Caco-2 (cell line): ENCODE data around the gene PLEKHG4B. TPM values are rescaled to one million over a fixed set of nuclear protein-coding genes. Genes with fewer than 3 reads are reported as not detected.

Source experiments
- BruUV-seq: library from RNA; stranded (reverse); fragments of 400-500 nt; replicated peaks from 2 replicates; lab custom pipeline; 2021; lab: Mats Ljungman, UMichigan
- CTCF ChIA-PET: fragments of 300-600 bp; sonication (Branson Sonifier 250); formaldehyde crosslinking; loops from one replicate; lab custom pipeline; 2022; ENCODE audit warnings: antibody characterized with exemption; lab: Charles Lee
- POLR2A ChIA-PET: fragments of 300-600 bp; sonication (Branson Sonifier 250); formaldehyde crosslinking; loops from one replicate; lab custom pipeline; 2022; ENCODE audit warnings: antibody characterized with exemption; lab: Charles Lee
- DNase-seq, 2 experiments: peaks; one replicate each; pipeline versions ENCODE4 v3.0.0 to v3.0.0-alpha.2; 2020 to 2022
- H3K27me3 ChIP-seq: replicated peaks from 2 replicates; pipeline ENCODE4 v1.6.0; 2011; ENCODE audit warnings: low read length; ENCODE audit not compliant: control insufficient read depth, insufficient read depth
- H3K36me3 ChIP-seq: 2 replicates; pipeline ENCODE4 v1.5.1; 2011; ENCODE audit warnings: low read length; ENCODE audit not compliant: control insufficient read depth, insufficient read depth
- H3K4me1 ChIP-seq: fragments of 250-450 bp; sonication (Bioruptor Pico); 2 replicates; pipeline ENCODE4 v1.5.1; 2020; ENCODE audit warnings: mild to moderate bottlenecking
- H3K4me3 ChIP-seq: 2 replicates; pipeline ENCODE4 v1.5.1; 2011; ENCODE audit warnings: low read depth, mild to moderate bottlenecking, control low read depth, low read length
- H3K9me3 ChIP-seq: fragments of 250-450 bp; sonication (Bioruptor Pico); 2 replicates; pipeline ENCODE4 v1.5.1; 2020; ENCODE audit warnings: mild to moderate bottlenecking, moderate library complexity
- H3K27ac Mint-ChIP-seq: one replicate; pipeline ENCODE4 v1.8.0; 2022; ENCODE audit warnings: mixed read lengths; ENCODE audit not compliant: unreplicated experiment
- H3K27me3 Mint-ChIP-seq: one replicate; pipeline ENCODE4 v1.8.0; 2022; ENCODE audit warnings: mixed read lengths; ENCODE audit not compliant: insufficient read depth, unreplicated experiment
- H3K36me3 Mint-ChIP-seq: one replicate; pipeline ENCODE4 v1.8.0; 2022; ENCODE audit warnings: mild to moderate bottlenecking, mixed read lengths; ENCODE audit not compliant: insufficient read depth, unreplicated experiment
- H3K4me1 Mint-ChIP-seq: one replicate; pipeline ENCODE4 v1.8.0; 2022; ENCODE audit warnings: low read depth, mixed read lengths; ENCODE audit not compliant: unreplicated experiment
- H3K4me3 Mint-ChIP-seq: one replicate; pipeline ENCODE4 v1.8.0; 2022; ENCODE audit warnings: mild to moderate bottlenecking, moderate library complexity, mixed read lengths; ENCODE audit not compliant: unreplicated experiment
- H3K9me3 Mint-ChIP-seq: one replicate; pipeline ENCODE4 v1.8.0; 2022; ENCODE audit warnings: mixed read lengths; ENCODE audit not compliant: unreplicated experiment
- CTCF ChIP-seq, 2 experiments: fragments of 200-600 bp in 1 of 2; IDR thresholded peaks; 1 replicate in 1 of 2; 2 replicates in 1 of 2; pipeline versions ENCODE4 v1.5.1 to v1.8.0; 2011 to 2022; ENCODE audit warnings: antibody characterized with exemption in 1 of 2, control low read depth in 1 of 2, inconsistent platforms in 1 of 2, low read depth in 1 of 2, low read length in 1 of 2, mild to moderate bottlenecking in 1 of 2, moderate library complexity in 1 of 2; ENCODE audit not compliant: insufficient read depth in 1 of 2, severe bottlenecking in 1 of 2, unreplicated experiment in 1 of 2
- intact Hi-C: fragments of 100-400 bp; cut with micrococcal nuclease; formaldehyde crosslinking; loops from one replicate; pipeline ENCODE4 v1.10.0; 2022; ENCODE audit not compliant: unreplicated experiment
- total RNA-seq: library from RNA; stranded (reverse); gene quantifications from 2 replicates; pipeline ENCODE4 v1.2.3, GENCODE V29; 2022

The PLEKHG4B gene
- total RNA-seq, 1 experiment from 2014 or later = 15.0 TPM

- Histone ChIP-seq H3K36me3 (peaks cover under 1% of the 10 kb centered on the region; the same call in 1 of the 2 replicates), H3K4me1 (no peaks in the 10 kb centered on the region), H3K9me3 (no peaks in the 10 kb centered on the region), H3K27me3 (no peaks in the 10 kb centered on the region), H3K4me3 (no peak overlapping the region)
- H3K36me3 Mint-ChIP-seq = peaks cover 32% of the 10 kb centered on the region
- no peak overlapping the region for H3K4me3 Mint-ChIP-seq
- DNase-seq = no peak
- no peak overlapping the region for H3K27ac Mint-ChIP-seq
- POLR2A ChIA-PET = no interaction called here
- intact Hi-C loops = no loop called here
- no peak for TF ChIP-seq CTCF (IDR thresholded peaks at IDR 0.05; ENCODE audit: insufficient read depth in 1 of 2, low read depth in 1 of 2, low read length in 1 of 2, severe bottlenecking in 1 of 2, unreplicated experiment in 1 of 2)
- peaks cover 2% of the 10 kb centered on the region for H3K9me3 Mint-ChIP-seq
- BruUV-seq = no TSS peak
- H3K27me3 Mint-ChIP-seq = no peaks in the 10 kb centered on the region
- CTCF ChIA-PET = no interaction called here
- H3K4me1 Mint-ChIP-seq = no peaks in the 10 kb centered on the region
Observed at GRCh38 chr5:141761-142160, 49.8 kb downstream of the PLEKHG4B start.

- Mint-ChIP-seq H3K4me1 (no peaks in the 10 kb centered on the region), H3K27ac (no peak overlapping the region), H3K36me3 (peaks cover 37% of the 10 kb centered on the region), H3K4me3 (no peak overlapping the region), H3K27me3 (no peaks in the 10 kb centered on the region), H3K9me3 (peaks cover 7% of the 10 kb centered on the region)
- DNase-seq = no peak
- no peak for TF ChIP-seq CTCF (IDR thresholded peaks at IDR 0.05; ENCODE audit: insufficient read depth in 1 of 2, low read depth in 1 of 2, low read length in 1 of 2, severe bottlenecking in 1 of 2, unreplicated experiment in 1 of 2)
- no TSS peak for BruUV-seq
- H3K9me3 ChIP-seq = peaks cover 6% of the 10 kb centered on the region
- intact Hi-C loops = no loop called here
- H3K4me1 ChIP-seq = no peaks in the 10 kb centered on the region
- H3K27me3 ChIP-seq = no peaks in the 10 kb centered on the region
- ChIA-PET CTCF (no interaction called here), POLR2A (no interaction called here)
- no peak overlapping the region for H3K4me3 ChIP-seq
- peaks cover 2% of the 10 kb centered on the region; the same call in 1 of the 2 replicates for H3K36me3 ChIP-seq
Observed at GRCh38 chr5:142246-142810, 50.4 kb downstream of the PLEKHG4B start.

- H3K36me3 Mint-ChIP-seq = peaks cover 45% of the 10 kb centered on the region
- Histone ChIP-seq H3K27me3 (no peaks in the 10 kb centered on the region), H3K4me1 (no peaks in the 10 kb centered on the region), H3K36me3 (peaks cover 2% of the 10 kb centered on the region; the same call in 1 of the 2 replicates), H3K4me3 (no peak overlapping the region), H3K9me3 (peaks cover 13% of the 10 kb centered on the region)
- peaks cover 14% of the 10 kb centered on the region for H3K9me3 Mint-ChIP-seq
- intact Hi-C loops = no loop called here
- TF ChIP-seq CTCF (IDR thresholded peaks at IDR 0.05; ENCODE audit: insufficient read depth in 1 of 2, low read depth in 1 of 2, low read length in 1 of 2, severe bottlenecking in 1 of 2, unreplicated experiment in 1 of 2) = no peak
- DNase-seq = no peak
- BruUV-seq = no TSS peak
- POLR2A ChIA-PET = no interaction called here
- no peaks in the 10 kb centered on the region for H3K27me3 Mint-ChIP-seq
- H3K27ac Mint-ChIP-seq = no peak overlapping the region
- CTCF ChIA-PET = no interaction called here
- H3K4me1 Mint-ChIP-seq = no peaks in the 10 kb centered on the region
- no peak overlapping the region for H3K4me3 Mint-ChIP-seq
Observed at GRCh38 chr5:143041-143440, 51.1 kb downstream of the PLEKHG4B start.
